ENCODE results near the gene EHHADH.

DNA sequence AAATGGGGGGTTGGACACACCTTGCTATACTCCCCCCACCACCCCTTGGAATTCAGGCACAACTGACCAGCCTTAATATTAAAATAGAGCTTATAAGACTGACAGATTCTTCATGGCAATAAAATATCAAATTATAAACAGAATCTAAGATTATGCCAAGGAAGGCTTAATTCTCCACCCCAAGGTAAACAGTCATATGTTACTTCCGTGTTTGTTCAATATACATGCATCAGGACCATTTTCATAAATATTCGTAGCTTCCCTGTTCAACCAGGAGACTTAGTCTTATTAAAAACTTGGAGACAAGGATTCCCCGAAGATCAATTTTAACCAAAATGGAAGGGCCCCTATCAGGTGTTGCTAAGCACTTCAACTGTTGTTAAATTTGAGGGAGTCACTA, 13.3 kb upstream of the EHHADH start:
- TF ChIP-seq NRF1 (IDR thresholded peaks at IDR 0.05; ENCODE audit: low read depth, low read length): no peak
- no peak for TF ChIP-seq SMC3 (IDR thresholded peaks at IDR 0.05; ENCODE audit: low read depth, low read length)
- TF ChIP-seq, protein P1, sequence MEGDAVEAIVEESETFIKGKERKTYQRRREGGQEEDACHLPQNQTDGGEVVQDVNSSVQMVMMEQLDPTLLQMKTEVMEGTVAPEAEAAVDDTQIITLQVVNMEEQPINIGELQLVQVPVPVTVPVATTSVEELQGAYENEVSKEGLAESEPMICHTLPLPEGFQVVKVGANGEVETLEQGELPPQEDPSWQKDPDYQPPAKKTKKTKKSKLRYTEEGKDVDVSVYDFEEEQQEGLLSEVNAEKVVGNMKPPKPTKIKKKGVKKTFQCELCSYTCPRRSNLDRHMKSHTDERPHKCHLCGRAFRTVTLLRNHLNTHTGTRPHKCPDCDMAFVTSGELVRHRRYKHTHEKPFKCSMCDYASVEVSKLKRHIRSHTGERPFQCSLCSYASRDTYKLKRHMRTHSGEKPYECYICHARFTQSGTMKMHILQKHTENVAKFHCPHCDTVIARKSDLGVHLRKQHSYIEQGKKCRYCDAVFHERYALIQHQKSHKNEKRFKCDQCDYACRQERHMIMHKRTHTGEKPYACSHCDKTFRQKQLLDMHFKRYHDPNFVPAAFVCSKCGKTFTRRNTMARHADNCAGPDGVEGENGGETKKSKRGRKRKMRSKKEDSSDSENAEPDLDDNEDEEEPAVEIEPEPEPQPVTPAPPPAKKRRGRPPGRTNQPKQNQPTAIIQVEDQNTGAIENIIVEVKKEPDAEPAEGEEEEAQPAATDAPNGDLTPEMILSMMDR (IDR thresholded peaks at IDR 0.05): no peak
